Globus pallidus (tissue), 1 donor: Measurements from ENCODE around the gene PRKAR2B.

Experiments used
- DNase-seq: peaks from one replicate; pipeline ENCODE4 v3.0.0-alpha.2; 2015; ENCODE audit warnings: low spot score

The PRKAR2B gene

DNA sequence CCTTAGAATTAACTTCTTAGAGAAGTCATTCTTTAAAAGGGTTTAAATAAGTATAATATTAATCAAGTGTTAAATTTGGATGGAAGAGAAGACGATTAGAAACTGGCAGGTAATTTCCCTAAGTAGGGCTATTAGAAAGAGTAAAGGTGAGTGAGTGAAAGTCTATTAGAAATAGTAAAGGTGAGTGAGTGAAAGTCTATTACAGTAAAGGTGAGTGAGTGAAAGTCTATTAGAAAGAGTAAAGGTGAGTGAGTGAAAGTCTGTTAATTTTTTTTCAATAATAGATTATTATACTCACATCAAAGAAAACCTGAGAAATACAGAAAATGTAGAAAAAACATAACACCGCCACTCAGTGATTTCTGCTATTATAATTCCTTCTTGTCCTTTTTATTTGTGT lies 113.5 kb downstream of the PRKAR2B start:
- DNase-seq: no peak

DNA sequence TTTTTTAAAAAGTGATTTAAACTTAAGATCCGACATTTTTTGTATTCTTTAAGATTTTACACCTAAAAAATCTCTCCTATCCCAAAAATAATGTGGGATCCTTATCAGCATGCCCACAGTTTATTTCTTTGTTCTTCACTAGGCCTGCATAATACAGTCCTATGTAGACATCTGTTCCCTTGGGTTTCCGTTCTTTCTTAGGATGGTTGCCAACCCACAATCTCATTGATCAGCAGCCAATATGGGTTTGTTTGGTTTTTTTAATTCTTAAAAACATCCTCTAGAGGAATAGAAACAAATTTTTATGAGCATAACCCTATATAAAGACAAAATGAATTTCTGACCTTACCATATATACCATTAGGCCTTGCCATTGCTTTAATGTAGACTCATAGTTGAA lies 115.9 kb downstream of the PRKAR2B start:
- DNase-seq: no peak

DNA sequence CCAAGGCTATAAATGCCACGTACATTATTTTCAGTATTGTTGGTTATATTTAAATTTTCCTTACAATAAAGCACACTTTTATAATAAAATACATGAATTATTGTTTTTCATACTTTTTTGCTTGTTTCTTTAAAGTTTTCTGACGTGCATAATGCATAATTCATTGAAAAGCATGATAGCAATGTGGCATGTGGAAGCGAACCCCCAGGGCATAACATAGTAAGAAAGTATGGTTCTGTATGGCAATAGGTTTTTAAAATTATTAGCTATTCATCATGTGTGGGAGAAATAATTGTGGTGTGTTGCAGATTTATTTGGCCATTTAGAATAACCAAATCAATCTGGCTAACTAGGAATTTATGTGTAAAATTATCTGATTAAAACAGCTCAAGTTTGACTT lies 116.9 kb downstream of the PRKAR2B start:
- no peak for DNase-seq

DNA sequence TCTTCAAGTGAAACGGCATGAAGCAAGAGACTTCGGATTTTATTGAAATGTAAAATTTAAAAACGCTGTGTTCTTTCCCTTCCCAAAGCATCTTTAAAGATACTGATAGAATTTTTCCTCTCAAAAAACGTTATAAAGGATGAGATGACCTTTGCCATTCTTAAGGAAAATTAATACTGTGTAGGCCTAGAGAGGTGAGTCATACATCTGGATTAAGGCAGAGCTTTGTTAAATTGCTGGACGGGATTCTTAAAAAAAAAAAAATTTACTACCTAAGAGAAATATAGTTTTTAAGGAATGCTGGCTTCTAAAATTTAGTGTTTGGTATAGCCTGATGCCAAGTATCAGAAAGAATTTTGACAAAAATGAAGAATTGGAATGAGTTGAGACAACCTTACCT lies 118.0 kb downstream of the PRKAR2B start:
- DNase-seq: no peak

GRCh38 chr7:107164092-107164491 lies 119.6 kb downstream of the PRKAR2B start:
- no peak for DNase-seq

DNA sequence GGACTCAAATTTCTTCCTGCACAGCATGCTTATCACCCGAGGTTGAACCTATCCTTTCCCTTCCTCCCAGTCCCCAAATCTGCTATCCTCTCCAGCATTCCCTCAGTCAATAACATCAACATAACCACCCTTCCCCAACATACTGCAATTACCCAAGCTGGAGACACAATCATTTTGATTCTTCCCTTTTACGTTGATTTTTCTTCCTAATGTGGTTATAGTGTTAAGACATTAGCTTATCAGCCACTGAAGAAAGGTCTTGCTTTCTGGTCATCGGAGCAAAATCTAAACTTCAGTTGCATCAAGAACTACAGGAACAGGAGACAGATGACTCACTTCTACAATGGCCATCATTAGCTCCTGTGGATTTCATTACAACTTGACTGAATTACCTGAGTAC lies 120.8 kb downstream of the PRKAR2B start:
- no peak for DNase-seq

DNA sequence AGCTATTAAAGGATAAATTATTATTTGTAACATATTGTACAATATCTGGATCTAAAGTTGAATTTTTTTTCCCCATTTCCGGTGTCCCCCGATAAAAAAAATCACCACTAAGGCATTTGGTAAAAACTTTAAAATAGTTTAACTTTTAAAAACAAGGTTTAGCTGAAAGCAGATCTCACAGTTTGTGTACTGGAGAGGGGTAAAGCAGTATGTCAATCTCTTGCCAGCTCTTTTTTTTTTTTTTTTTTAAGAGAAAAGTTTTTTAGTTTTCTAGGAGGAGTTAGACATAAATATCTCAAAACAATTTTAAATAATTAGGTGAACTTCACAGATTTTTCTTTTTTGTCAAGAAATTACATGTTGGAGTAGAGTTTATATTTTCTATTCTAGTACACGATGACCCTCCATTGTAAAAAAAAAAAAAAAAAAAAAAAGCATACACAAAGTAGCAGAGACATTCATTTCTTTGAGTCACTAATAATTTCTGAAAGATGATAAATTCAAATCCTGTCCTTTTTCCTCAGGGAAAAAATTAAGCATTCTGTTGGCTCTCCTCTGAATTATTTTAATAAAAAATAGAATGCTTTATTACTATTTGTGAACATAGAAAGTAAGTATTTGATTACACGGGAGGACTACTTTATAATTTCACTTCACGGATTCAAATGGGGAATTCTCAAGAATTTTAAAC lies 122.4 kb downstream of the PRKAR2B start:
- DNase-seq: no peak

DNA sequence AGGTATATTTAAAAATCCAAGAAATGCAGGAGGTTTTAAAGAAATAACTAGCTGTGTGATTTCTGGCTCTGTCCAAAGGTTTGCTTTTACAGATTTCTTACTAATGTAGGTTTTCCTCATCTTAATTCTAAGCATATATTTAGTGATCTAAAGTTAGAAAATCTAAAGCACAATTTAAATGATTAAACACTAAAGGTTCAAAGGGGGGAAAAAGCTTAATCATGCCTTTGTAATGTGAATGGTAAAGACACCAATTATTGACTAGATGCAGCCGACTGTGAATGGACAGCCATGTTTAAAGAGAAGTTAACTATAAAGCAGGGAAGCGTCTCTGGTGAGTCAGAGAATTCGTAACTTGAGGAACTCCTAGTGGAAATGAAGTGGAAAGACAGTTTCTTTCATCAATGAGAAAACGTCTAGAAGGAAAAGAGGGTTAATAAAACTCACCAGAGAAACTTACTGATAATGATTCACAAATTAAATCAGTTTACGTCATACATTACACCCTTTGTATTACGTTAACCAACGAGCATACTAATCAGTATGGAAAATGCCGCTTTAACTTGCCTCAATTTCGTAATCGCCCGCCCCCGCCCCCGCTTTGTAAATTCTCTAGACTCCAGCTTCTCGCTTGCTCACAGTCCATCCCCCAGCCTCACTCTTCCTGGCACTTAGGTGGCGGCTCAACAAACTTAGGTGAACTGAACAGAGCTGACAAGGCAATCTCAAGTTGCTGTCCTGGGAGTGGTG lies 123.2 kb downstream of the PRKAR2B start:
- DNase-seq: peak; percentile 81

DNA sequence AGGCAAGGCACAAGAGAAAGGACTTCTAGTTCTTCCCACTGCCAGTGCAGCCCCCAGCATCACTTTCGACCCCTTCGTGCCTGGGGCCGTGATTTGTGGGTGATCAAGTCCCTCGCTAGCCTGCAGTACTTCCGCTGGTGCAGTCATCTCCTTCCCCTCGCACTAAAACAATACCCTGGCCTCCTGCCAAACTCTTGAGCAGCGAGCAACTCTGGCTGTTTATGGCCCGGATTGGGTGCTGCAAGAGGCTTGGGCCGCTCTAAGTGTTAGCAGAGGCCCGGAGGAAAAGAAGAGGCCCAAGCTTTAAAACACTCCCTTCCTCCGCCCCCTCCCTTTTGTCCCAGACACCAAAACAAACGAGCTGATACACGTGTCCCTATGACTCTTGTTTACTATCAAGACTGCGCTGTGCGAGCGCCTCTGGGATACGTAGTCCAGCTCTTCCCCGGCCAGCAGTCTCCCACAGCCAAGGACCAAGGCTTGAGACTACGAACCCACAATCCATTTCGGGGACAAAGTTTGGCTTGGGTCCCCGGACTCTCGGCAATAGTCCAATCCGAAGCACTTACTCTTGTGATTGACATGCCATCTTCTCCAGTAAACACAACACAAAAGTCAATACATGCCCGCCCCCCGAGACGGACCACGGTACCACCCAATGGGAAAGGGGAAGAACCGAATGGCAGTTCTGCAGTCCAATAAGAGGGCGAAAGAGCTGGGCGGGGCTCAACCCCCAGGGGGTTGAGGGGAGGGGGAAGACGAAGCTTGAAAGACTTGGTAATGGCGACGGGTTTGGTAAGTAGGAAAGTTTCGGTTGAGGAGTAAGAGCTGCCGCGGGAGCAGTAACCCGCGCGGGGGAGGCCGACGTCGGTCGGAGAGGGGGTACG lies 124.0 kb downstream of the PRKAR2B start, which contains the start of gene HBP1:
Gene HBP1 (plus strand): TSS at position 771 of the 887 bp plus-strand sequence. CDS start 10,891 bp downstream, outside the sequence.
- peak; percentile 100 for DNase-seq

DNA sequence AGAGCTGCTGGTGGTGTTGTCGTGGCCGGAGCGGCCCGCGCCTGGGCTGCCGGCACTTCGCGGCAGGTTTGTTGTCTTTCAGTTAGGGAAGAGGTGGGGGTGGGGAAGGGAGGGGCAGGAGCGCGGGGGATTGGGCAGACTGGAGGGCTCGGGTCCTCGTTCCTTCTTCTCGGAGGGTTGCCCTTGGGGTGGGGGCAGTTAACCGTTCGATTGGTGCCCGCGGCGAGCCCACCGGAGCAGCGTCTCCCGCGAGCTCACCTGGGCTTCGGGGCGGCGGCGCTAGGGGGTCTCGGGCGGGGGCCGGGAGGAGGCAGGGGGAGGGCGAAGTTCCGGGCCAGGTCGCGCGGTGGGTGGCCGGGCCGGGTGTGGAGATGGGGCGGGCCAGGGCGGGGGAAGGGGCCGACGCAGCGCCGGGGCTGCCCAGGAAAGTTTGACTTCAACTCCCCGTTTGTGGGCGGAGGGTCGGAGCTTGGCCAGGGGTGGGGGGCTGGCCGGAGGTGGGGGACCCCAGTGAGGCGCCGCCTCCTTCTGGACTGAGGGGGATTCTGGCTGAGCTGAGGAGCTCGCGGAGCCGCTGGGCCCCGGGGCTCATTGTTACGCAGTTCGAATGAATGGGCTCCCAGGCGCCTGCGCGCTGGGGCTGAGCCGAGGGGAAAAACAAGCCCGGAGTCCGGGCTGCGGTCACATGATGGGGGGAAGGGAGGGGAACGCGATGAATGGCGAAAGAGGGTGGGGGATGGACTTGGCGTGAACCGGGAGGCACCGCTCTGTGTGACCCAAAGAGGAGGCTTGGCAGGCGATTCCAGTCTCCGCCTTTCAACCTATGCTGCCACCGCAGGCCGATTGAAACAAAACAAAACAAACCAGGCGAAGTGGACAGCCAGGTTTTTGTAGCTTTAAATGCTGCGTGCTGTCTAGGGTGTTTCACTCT lies 124.9 kb downstream of the PRKAR2B start:
- DNase-seq: peak; percentile 99

GRCh38 chr7:107170051-107170915 lies 125.8 kb downstream of the PRKAR2B start:
- no peak for DNase-seq

DNA sequence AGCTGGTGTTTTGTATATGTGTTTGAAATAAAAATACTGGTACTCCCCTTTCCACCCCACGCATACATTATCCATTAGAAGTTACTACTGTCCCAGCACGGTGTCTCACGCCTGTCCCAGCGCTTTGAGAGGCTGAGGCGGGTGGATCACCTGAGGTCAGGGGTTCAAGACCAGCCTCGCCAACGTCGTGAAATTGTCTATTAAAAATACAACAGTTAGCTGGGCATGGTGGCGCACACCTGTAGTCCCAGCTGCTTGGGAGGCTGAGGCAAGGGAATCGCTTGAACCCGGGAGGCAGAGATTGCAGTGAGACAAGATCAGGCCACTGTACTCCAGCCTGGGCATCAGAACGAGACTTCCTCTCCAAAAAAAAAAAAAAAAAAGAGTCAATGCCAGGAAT lies 127.0 kb downstream of the PRKAR2B start:
- no peak for DNase-seq

GRCh38 chr7:107172276-107173032 lies 127.9 kb downstream of the PRKAR2B start:
- DNase-seq: no peak

GRCh38 chr7:107173191-107173590 lies 128.7 kb downstream of the PRKAR2B start:
- no peak for DNase-seq

- DNase-seq: peak; percentile 75
These were observed 129.3 kb downstream of the PRKAR2B start for GRCh38 chr7:107173691-107174406.

- DNase-seq: no peak
These were observed 135.0 kb downstream of the PRKAR2B start for GRCh38 chr7:107179326-107180164.

DNA sequence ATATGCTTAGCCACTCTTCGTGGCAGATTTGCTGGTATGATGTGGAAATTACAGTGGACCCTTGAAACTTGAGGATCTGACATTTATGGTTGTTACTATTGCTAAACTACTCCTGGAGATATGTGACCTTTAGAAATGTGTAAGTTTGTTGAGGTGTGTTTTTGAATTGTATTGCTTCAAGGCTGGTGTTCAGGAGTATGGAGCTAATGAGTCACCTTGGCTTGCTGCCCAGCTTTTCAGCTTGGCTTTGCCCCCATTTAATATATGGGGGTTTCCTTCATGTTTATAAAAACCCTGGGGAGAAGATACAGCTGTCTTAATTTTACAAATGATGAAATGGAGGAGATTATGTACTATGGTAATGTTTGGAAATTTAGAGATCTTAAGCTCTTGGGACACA lies 135.9 kb downstream of the PRKAR2B start:
- DNase-seq: no peak

DNA sequence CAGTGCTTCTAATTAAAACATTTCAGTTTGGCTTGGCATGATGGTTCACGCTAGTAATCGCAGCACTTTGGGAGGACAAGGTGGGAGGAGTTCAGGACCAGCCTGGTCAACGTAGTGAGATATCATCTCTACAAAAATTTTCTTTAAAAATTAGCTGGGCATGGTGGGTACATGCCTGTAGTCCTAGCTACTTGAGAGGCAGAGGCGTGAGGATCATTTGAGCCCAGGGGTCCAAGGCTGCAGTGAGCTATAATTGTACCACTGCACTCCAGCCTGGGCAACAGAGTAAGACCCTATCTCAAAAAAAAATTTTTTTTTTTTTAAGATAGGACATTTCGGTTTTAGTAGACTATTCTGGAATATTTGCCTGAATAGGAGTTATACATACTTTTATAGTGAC lies 136.7 kb downstream of the PRKAR2B start:
- DNase-seq: no peak
